Measurements from ENCODE around the gene ATP2A3.

The ATP2A3 gene

DNA sequence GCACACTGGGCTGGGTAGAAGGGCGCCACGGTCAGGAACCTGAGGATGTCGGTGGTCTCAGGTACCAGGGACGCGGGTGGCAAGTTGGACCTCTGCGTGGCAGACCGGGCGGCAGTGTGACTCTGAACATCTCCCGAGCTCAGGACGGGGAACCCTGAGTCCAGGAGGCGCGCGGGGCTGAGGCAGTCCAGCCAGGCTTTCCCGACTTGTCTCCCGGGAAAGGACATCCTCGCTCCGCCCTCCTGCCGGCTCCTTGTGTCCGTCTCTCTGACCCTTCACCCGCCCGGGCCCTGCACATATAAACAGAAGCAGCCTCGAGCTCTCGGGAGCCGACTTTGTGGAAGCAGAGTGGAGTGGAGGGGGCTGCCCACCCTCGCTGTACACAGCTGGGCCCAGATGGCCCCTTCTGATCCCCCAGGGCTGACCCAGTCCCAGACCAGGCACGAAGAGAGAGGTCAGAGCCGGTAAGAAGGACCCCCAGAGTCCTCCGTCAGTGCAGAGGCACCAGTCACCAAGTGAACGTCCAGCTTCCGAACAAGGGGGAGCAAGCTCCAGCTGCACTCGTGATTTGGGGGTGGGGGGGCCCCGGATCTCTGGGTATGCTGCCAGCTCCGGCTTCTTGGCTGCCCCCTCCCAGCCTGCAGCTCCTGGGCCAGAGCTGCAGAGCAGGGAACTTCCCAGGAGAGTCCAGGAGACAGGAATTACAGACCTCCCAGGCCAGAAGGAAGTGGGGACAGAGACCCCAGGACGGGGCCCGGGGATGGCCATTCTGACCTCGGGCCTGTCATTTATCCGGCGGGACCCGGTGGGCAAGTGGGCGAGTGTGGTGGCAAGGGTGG, 39.5 kb downstream of the ATP2A3 start:
- DNase-seq, result no peak

- no peak for DNase-seq
These were observed 40.6 kb downstream of the ATP2A3 start for GRCh38 chr17:3923466-3924190.

- DNase-seq, result no peak
These were observed 41.5 kb downstream of the ATP2A3 start for GRCh38 chr17:3922765-3923164.

GRCh38 chr17:3921502-3922319, 42.5 kb downstream of the ATP2A3 start:
- DNase-seq, result no peak

- DNase-seq, result no peak
These were observed 43.2 kb downstream of the ATP2A3 start for GRCh38 chr17:3921006-3921405.

DNA sequence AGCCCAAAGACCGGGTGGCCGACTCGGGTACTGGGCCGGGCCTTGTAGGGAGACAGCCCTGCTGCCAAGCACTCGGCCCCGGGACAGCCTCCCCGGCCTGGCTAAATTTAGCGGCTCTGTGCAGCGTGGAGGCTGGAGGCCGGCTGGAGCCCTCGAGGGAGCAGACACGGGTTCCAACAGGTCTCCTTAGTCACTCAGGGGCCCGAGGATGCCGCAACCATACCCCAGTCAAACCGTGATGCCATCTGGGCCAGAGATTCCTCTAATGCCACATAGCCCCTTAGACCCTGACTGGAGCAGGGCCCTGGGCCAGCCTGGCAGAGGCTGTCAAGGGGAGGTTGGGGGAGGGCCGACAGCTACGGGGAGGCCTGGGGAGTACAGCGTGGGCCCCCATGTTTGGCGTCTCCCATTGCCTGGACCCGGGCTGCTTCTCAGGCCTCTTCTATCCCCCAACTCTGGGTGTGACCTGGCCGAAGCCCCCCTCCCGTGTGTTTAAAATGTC, 45.1 kb downstream of the ATP2A3 start:
- DNase-seq, result no peak

GRCh38 chr17:3918372-3919122, 45.7 kb downstream of the ATP2A3 start:
- no peak for DNase-seq

- DNase-seq, result no peak
These were observed 46.8 kb downstream of the ATP2A3 start for GRCh38 chr17:3917391-3917931.

- no peak for DNase-seq
These were observed 47.4 kb downstream of the ATP2A3 start for GRCh38 chr17:3916825-3917224.

DNA sequence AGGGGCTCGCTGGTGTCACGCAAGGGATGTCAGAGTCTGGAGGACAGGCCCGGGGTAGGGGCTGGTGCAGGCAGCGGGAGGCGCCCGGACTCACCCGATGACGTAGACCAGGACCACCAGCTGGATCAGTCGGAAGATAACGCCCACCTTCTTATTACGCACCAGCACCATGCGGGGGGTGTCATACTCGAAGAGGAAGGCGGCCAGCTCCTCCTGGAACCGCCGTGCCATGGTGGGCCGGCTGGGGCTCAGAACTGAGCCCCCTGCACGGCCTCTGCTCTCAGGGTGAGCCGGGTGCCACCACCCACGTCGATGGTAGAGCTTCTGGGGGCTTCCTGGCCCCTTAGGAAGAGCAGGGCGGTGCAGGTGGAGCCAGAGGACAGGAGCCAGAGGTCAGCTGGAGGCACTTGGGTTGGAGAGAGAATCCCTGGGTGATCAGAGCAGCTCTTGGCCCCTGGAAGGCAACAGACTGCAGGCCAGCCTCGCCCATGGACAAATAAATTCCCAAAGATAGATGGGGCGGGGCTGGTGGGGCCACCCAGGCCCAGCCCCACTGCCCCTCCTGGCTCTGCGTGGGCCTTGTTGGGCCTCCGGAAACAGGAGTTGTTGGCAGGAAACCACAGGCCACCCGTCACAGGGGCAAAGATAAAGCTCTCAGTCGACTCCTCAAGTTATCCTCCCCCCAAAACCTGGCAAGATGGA, 48.1 kb downstream of the ATP2A3 start, which contains the start of gene P2RX1:
Gene P2RX1 (minus strand): TSS at position 471 of the 702 bp plus-strand sequence. CDS start 240 bp downstream, at position 231.
- no peak for DNase-seq

DNA sequence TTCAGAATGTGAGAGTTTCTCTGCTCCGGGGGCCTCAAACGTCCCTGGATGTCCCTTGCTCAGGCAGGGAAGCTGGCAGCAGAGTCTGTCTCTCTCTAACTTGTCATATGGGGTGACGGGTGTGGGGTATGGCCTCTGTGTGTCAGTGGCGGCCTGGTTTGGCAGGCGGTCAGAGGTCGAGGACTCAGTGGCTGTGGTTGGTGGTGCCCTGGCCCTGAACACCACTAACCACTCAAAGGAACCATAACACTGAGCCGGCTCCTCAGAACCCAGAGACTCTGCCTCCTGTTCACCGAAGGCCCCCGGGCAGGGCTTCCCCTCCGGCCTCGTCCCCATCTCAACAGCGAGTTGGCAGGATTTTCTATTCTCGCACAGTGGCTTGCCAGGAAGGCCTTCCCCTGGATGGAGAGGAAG, 48.6 kb downstream of the ATP2A3 start:
- no peak for DNase-seq

DNA sequence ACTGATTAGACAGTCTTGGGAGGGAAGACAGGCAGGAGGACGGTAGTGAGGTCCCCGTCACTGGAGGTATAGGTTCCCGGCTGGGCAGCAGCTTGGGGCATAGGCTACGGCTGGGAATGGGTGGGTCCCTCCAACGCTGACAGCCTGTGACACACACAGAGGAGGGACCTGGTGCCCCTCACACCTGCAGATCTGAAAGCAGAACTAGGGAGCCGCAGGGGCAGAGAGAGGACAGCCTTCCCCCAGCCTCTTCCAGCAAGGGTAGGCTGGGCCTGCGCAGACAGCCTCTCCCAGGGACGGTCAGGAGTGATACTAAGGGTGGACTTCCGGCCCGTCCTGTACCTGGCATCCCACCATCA, 49.9 kb downstream of the ATP2A3 start:
- DNase-seq, result no peak

- peak; percentile 71 to 79 for DNase-seq
These were observed 50.5 kb downstream of the ATP2A3 start for GRCh38 chr17:3913531-3914311.

DNA sequence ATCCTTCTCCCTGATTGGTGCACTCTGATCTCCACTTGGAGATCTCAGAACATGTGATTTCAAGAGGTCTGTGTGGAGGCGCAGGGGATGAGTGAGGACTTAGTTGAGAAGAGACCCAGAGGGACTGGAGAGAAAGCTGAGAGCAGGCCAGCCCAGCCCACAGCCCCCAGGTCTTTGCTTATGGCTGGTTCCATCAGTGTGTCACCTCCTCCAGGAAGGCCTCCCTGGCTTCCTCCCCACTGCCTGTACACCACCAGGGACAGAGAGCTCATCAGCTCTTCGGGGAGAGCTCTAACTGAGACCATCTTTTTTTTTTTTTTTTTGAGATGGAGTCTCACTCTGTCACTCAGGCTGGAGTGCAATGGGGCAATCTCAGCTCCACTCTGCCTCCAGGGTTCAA, 51.4 kb downstream of the ATP2A3 start:
- no peak for DNase-seq

DNA sequence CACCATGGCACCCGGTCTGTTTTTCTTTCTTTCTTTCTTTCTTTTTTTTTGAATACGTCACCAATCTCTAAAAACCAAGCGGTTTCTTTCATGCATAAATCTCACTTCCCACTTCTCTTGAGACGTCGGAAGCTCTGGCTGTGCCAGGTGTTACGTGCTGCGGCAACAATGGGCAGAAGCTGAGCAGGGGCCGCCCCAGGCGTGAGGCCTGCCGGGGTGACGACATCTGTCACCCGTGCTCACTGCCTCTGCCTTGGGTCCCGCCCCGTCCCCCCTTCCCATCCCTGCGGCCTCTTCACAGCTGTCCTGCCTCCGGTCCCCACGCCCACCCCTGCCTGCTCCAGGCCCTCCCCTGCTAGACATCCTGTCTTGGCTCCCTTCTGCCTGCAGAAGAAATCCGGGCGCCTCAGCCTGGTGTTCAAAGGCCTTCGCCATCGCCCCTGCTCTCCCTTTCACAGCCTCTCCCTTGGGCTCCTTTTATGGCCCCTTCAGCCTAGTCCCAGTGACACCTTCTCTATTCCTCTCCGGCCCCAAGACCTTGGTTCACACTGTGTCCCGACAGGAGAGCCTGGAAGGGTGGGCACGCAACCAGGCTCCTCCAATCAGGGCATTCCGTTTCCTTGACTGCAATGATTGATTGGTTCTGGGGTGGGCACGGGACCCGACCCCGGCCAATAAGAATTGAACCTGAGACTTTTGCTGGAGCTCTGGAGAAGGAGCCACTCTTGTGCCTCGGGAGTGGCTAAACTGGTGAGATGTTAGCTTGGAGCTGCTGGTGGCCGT, 52.8 kb downstream of the ATP2A3 start:
- DNase-seq, result peak; percentile 45 to 53

DNA sequence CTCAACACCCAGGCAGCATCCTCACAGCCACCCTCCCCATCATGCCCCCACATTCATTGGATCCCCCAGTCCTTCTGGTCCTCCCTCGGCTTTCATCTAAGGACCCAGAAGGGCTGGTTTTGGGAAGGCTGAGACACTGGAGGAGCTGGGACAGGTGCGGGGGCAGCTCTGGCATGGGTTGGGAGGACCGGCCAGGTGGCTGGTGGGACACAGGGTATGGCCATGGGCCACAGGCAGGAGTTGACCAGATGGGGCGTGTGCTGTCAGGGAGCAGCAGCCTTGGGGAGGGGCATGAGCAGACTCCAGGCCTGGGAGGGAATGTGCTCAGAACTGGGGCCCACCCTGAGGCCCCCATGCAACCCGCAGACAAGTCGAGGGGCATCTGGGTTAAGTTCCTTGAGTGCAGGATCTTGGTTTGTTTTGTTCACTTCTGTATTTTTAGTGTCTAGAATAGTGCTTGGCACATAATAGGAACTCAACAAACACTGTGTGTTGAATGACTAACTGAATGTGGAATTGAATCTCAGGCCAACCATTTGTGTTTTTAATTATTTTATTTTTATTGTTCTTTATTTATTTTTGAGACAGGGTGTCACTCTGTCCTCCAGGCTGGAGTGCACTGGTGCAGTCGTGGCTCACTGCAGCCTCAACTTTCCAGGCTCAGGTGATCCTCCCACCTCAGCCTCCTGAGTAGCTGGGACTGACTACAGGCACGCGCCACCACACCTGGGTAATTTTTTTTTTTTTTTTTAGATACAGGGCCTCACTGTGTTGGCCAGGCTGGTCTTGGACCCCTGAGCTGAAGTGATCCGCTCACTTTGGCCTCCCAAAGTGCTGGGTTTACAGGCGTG, 53.6 kb downstream of the ATP2A3 start:
- DNase-seq, result no peak

DNA sequence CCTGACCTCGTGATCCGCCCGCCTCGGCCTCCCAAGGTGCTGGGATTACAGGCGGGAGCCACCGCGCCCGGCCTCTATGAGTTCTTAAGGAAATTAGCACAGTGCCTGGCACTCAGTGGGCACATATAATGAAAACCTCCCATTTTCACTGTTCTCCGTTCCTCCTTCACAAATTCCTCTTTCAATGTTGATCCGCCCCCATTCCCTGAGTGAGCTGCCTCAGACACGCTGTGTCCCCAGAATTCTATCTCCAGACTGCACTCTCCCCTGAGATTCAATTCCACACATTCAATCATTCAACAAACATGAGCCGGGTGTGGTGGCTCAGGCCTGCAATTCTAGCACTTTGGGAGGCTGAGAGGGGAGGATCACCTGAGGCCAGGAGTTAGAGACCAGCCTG, 55.0 kb downstream of the ATP2A3 start:
- no peak for DNase-seq

DNA sequence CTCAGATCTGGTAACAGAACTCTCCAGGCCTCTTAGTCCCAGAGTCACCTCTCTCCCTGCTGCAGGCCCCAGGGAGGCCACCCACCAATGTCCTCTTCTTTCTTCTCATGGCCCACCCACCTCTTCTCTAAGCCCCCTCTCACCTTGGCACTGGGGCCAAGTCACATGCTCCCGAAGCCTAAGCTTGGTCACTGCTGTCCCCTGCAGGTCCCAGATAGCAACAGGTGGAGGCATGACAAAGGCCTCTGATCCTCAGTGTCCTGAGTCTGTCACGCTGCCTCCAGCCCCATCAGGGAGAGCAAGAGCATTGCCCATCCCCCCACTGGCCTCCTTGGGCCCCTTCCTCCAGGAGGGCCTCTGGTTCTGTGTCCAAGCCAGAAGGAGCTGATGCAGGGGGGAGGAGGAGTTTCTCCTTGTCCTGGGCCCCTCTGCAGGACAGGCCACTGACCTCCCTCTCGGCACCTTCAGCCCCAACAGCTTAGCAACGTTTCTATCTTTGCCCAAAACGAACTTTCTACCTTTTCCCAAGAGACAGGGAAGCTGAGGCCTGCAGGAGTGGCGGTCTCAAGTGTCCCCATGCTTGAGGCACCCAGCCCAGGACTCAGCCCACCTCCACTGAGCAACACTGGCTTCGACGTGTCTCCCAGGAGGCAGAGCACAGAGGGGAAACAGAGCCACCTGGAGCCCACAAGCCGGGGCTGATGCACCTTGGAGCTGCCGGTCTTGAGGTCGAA, 56.6 kb downstream of the ATP2A3 start:
- DNase-seq, result no peak

Measured in activated CD4-positive, alpha-beta T cell treated with anti-CD3 and anti-CD28 coated beads for 4 hours (primary cell).